Endothelial cell of umbilical vein (primary cell): ENCODE results near the gene GAN.

Experiments used
- POLR2A ChIP-seq: IDR thresholded peaks from 2 replicates; pipeline ENCODE4 v1.6.1; 2012; ENCODE audit warnings: low read depth, mild to moderate bottlenecking, control low read depth, low read length
- TF ChIP-seq, protein P1 (sequence below), 2 donors: IDR thresholded peaks; 1 replicate in 1 of 2; 2 replicates in 1 of 2; pipeline ENCODE4 v1.5.1; 2011; ENCODE audit warnings: low read length in 2 of 2, mild to moderate bottlenecking in 2 of 2, moderate library complexity in 2 of 2, control low read depth in 1 of 2, inconsistent platforms in 1 of 2, low read depth in 1 of 2; ENCODE audit not compliant: insufficient read depth in 1 of 2; ENCODE audit errors: extremely low read depth in 1 of 2

GRCh38 chr16:81276323-81276722 lies 38.4 kb upstream of the GAN start:
- TF ChIP-seq POLR2A, result no peak
- TF ChIP-seq, protein P1, sequence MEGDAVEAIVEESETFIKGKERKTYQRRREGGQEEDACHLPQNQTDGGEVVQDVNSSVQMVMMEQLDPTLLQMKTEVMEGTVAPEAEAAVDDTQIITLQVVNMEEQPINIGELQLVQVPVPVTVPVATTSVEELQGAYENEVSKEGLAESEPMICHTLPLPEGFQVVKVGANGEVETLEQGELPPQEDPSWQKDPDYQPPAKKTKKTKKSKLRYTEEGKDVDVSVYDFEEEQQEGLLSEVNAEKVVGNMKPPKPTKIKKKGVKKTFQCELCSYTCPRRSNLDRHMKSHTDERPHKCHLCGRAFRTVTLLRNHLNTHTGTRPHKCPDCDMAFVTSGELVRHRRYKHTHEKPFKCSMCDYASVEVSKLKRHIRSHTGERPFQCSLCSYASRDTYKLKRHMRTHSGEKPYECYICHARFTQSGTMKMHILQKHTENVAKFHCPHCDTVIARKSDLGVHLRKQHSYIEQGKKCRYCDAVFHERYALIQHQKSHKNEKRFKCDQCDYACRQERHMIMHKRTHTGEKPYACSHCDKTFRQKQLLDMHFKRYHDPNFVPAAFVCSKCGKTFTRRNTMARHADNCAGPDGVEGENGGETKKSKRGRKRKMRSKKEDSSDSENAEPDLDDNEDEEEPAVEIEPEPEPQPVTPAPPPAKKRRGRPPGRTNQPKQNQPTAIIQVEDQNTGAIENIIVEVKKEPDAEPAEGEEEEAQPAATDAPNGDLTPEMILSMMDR (IDR thresholded peaks at IDR 0.05; ENCODE audit: extremely low read depth in 1 of 2, insufficient read depth in 1 of 2, low read depth in 1 of 2, low read length in 2 of 2), result no peak
